GM23338 (cell line): ENCODE measurements around the gene TSPAN12.

Source experiments
- CREB1 ChIP-seq: fragments of 250-450 bp; sonication (Bioruptor Pico); IDR thresholded peaks from 2 replicates; pipeline ENCODE4 v1.5.0; 2020; ENCODE audit warnings: low read depth, mild to moderate bottlenecking, moderate library complexity
- CTCF ChIP-seq, 2 experiments: fragments of 200-600 bp in 1 of 2; sonication (generic) in 1 of 2; conservative IDR thresholded peaks; 2 replicates each; pipeline versions ENCODE4 v1.5.1 to v1.6.1; 2016 to 2017; ENCODE audit warnings: antibody characterized with exemption in 2 of 2, low read depth in 2 of 2, mild to moderate bottlenecking in 2 of 2, moderate library complexity in 1 of 2
- ETS1 ChIP-seq: IDR thresholded peaks from 2 replicates; pipeline ENCODE4 v1.6.1; 2016; ENCODE audit warnings: antibody characterized with exemption
- EZH2 ChIP-seq: fragments of 200-600 bp; sonication (generic); IDR thresholded peaks from one replicate; pipeline ENCODE4 v1.8.0; 2017; ENCODE audit warnings: antibody characterized with exemption, mild to moderate bottlenecking, low read depth; ENCODE audit not compliant: unreplicated experiment
- EZH2phosphoT487 ChIP-seq: fragments of 200-600 bp; sonication (generic); IDR thresholded peaks from one replicate; pipeline ENCODE4 v1.8.1; 2018; ENCODE audit warnings: antibody characterized with exemption; ENCODE audit not compliant: unreplicated experiment
- JUNB ChIP-seq: IDR thresholded peaks from one replicate; pipeline ENCODE4 v1.6.1; 2016; ENCODE audit warnings: antibody characterized with exemption; ENCODE audit not compliant: unreplicated experiment
- NANOG ChIP-seq: IDR thresholded peaks from 2 replicates; pipeline ENCODE4 v1.6.1; 2016; ENCODE audit warnings: antibody characterized with exemption, borderline replicate concordance
- POLR2AphosphoS5 ChIP-seq: IDR thresholded peaks from 2 replicates; pipeline ENCODE4 v1.6.1; 2016; ENCODE audit warnings: antibody characterized with exemption, low read depth
- REST ChIP-seq: IDR thresholded peaks from one replicate; pipeline ENCODE4 v1.6.1; 2018; ENCODE audit warnings: antibody characterized with exemption; ENCODE audit not compliant: unreplicated experiment
- ZNF114 ChIP-seq: fragments of 250-450 bp; sonication (Bioruptor Pico); IDR thresholded peaks from 2 replicates; pipeline ENCODE4 v1.5.0; 2020; ENCODE audit warnings: mild to moderate bottlenecking, moderate library complexity
- ZNF462 ChIP-seq: fragments of 250-450 bp; sonication (Bioruptor Pico); IDR thresholded peaks from 2 replicates; pipeline ENCODE4 v1.5.0; 2020; ENCODE audit warnings: mild to moderate bottlenecking, moderate library complexity

GRCh38 chr7:120785095-120785494 is 72.8 kb downstream of the TSPAN12 start:
- no peak for TF ChIP-seq POLR2AphosphoS5
- TF ChIP-seq NANOG = no peak
- no peak for TF ChIP-seq CTCF (conservative IDR thresholded peaks at IDR 0.05; ENCODE audit: low read depth in 2 of 2)
- no peak for TF ChIP-seq EZH2
- no peak for TF ChIP-seq EZH2phosphoT487
- no peak for TF ChIP-seq CREB1 (CRISPR knock-in tag)
- TF ChIP-seq ZNF114 = no peak
- no peak for TF ChIP-seq REST
- no peak for TF ChIP-seq ZNF462 (CRISPR knock-in tag)
- TF ChIP-seq JUNB = no peak
- TF ChIP-seq ETS1 = no peak
